SIG-M5 (cell line): ENCODE measurements around the gene PFKFB4.
A peak's percentile ranks its signal among the peaks of the same experiment; 100 is the strongest.

Experiments used
- DNase-seq: peaks from one replicate; lab custom pipeline; 2025; lab: John Stamatoyannopoulos, UW

The PFKFB4 gene

GRCh38 chr3:48556796-48557626, at the start of gene PFKFB4:
TSS of gene PFKFB4 (minus strand) at chr3:48556803. CDS start at chr3:48556777, 26 bp downstream.
- peak; percentile 97 for DNase-seq

GRCh38 chr3:48601622-48601994, 45.0 kb upstream of the PFKFB4 start:
- no peak for DNase-seq

- DNase-seq: no peak
Observed at GRCh38 chr3:48600711-48601621, 44.4 kb upstream of the PFKFB4 start.

- DNase-seq: no peak
Observed at GRCh38 chr3:48599509-48600285, 43.1 kb upstream of the PFKFB4 start.

GRCh38 chr3:48599077-48599501, 42.5 kb upstream of the PFKFB4 start:
- no peak for DNase-seq

GRCh38 chr3:48598323-48599076, 41.9 kb upstream of the PFKFB4 start:
- DNase-seq: no peak

GRCh38 chr3:48597408-48597800, 40.8 kb upstream of the PFKFB4 start:
- DNase-seq: no peak

GRCh38 chr3:48596676-48597407, 40.2 kb upstream of the PFKFB4 start:
- DNase-seq: no peak

GRCh38 chr3:48596157-48596556, 39.6 kb upstream of the PFKFB4 start:
- DNase-seq: no peak

GRCh38 chr3:48595526-48596121, 39.0 kb upstream of the PFKFB4 start:
- no peak for DNase-seq

GRCh38 chr3:48595075-48595525, 38.5 kb upstream of the PFKFB4 start, which contains the start of gene COL7A1:
TSS of gene COL7A1 (minus strand) at chr3:48595329. CDS start at chr3:48595159, 170 bp downstream.
- no peak for DNase-seq

- DNase-seq: no peak
Observed at GRCh38 chr3:48594417-48595049, 37.9 kb upstream of the PFKFB4 start.

- DNase-seq: no peak
Observed at GRCh38 chr3:48593337-48593736, 36.7 kb upstream of the PFKFB4 start.

GRCh38 chr3:48592519-48593087, 36.0 kb upstream of the PFKFB4 start:
- DNase-seq: no peak

GRCh38 chr3:48591886-48592518, 35.4 kb upstream of the PFKFB4 start:
- no peak for DNase-seq

- no peak for DNase-seq
Observed at GRCh38 chr3:48591436-48591835, 34.8 kb upstream of the PFKFB4 start.

- DNase-seq: no peak
Observed at GRCh38 chr3:48588230-48588629, 31.6 kb upstream of the PFKFB4 start.

GRCh38 chr3:48587686-48588085, 31.1 kb upstream of the PFKFB4 start:
- no peak for DNase-seq

GRCh38 chr3:48585411-48585810, 28.8 kb upstream of the PFKFB4 start:
- DNase-seq: no peak
